Inflammatory macrophage treated with lipopolysaccharide for 1 hour (primary cell): ENCODE results near the gene LRP4.
A peak's percentile ranks its signal among the peaks of the same experiment; 100 is the strongest.

Experiments used
- DNase-seq, 2 donors: peaks; one replicate each; pipeline ENCODE4 v3.0.0-alpha.2; 2020 to 2022

The LRP4 gene

GRCh38 chr11:46845740-46846509 lies 72.4 kb downstream of the LRP4 start, which contains the start of gene CKAP5:
CKAP5 (minus strand) TSS chr11:46846280; CDS start chr11:46821231, 25,049 bp downstream.
- DNase-seq = peak; percentile 84 to 91

GRCh38 chr11:46845440-46845739 lies 73.0 kb downstream of the LRP4 start:
- no peak for DNase-seq

GRCh38 chr11:46840116-46840515 lies 78.2 kb downstream of the LRP4 start:
- no peak for DNase-seq

DNA sequence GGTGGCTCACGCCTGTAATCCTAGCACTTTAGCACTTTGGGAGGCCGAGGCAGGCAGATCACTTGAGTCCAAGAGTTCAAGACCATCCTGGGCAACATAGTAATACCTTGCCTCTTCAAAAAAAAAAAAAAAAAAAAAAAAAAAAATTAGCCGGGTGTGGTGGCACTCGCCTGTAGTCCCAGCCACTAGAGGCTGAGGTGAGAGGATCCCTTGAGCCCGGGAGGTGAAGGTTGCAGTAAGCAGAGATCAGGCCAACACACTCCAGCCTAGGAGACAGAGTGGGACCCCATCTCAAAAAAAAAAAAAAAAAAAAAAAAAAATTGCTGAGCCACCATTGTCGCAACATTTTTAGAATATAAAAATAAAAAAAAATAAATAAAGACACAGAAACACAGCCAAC lies 79.8 kb downstream of the LRP4 start:
- no peak for DNase-seq

- DNase-seq = no peak
These were observed 80.5 kb downstream of the LRP4 start for GRCh38 chr11:46837860-46838259.

DNA sequence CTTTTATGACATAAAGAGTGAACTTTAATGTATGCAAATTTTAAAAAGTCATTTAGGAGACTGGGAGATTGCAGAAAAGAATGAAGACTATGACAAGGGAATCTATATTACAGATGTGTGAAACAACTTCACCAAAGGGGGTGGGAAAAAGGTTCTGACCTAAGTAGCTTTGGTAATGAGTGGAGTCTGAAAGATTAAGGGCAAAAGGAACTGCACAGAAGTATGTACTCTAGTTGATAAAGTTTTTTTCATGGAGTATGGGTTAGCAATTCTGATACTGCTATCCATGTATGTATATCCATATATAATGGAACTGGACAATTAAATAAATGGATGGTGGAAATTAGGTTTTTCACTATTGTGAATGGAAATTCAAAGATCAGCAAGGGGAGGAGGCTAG lies 81.5 kb downstream of the LRP4 start:
- no peak for DNase-seq

DNA sequence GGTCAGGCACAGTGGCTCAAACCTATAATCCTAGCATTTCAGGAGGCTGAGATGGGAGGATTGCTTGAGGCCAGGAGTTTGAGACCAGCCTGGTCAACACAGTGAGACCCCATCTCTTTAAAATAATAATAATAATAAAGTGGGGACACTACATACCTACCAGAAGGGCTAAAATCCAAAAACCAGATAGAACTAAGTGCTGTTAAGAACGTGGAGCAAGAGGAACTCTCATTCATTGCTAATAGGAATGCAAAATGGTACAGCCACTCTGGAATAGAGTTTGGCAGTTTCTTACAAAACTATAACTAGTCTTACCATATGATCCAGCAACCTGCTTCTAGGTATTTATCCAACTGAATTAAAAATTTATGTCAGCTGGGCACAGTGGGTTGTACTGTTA lies 81.9 kb downstream of the LRP4 start:
- no peak for DNase-seq

DNA sequence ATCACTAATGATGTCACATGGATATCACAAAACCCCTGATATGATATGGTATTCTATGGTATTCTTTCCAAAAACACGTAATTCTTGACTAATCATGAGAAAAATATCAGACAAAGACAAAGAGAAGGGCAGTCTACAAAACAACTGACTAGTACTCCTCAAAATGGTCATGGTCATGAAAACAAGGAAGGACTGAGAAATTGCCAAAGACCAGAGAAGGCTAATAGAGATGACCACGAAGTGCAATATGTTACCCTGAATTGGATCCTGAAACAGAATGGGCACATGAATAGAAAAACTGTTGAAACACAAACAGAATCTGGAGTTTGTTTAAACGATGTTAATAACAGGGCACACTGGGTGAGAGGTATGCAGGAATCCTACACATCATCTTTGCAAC lies 82.5 kb downstream of the LRP4 start:
- DNase-seq = peak in 1 of 2 donors; percentile 22

GRCh38 chr11:46834821-46835220 lies 83.5 kb downstream of the LRP4 start:
- DNase-seq = no peak

DNA sequence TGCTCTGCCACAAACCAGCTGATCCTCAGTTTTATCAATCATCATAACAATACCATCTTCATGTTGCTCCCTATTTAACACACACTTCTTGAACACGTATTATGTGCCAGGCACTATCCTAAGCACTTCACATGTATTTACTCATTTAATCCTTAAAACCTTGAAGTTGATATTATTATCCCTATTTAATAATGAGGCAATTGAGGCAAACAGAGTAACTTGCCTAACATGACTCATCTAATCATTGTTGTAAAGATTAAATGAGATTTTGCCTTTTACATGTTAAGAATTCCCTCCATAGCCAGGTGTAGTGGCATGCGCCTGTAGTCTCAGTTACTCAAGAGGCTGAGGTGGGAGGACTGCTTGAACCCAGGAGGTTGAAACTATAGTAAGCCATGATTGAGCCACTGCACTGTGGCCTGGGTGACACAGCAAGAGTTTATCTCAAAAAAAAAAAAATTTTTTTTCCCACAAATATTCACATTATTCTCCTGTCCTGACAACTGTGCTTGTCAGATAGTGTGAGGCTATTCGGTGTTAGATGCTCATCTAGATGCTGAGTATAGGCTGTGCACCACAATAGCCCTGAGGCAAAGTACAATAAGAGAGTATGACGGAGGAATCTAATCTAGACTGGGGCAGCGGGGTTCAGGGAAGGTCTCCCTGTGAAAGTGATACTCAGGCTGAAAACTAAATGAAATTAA lies 85.7 kb downstream of the LRP4 start:
- no peak for DNase-seq

DNA sequence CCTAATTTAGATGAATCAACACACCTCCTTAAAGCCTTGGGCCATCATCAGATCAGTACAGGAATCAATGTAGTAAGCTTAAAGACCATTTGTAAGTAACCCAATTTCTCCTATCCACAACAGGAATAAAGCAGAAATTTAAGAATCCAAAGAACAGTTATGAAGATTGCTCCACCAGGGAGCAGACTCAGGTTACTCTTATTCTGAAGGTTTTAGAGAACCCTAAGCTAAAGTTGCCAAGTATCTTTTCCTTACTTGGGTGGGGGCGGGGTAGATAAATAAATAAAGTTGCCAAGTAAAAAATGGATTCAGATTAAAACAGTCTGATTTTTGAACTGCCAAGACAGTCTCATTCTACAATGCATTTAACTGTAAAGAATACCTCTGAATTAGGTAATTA lies 90.4 kb downstream of the LRP4 start:
- no peak for DNase-seq

DNA sequence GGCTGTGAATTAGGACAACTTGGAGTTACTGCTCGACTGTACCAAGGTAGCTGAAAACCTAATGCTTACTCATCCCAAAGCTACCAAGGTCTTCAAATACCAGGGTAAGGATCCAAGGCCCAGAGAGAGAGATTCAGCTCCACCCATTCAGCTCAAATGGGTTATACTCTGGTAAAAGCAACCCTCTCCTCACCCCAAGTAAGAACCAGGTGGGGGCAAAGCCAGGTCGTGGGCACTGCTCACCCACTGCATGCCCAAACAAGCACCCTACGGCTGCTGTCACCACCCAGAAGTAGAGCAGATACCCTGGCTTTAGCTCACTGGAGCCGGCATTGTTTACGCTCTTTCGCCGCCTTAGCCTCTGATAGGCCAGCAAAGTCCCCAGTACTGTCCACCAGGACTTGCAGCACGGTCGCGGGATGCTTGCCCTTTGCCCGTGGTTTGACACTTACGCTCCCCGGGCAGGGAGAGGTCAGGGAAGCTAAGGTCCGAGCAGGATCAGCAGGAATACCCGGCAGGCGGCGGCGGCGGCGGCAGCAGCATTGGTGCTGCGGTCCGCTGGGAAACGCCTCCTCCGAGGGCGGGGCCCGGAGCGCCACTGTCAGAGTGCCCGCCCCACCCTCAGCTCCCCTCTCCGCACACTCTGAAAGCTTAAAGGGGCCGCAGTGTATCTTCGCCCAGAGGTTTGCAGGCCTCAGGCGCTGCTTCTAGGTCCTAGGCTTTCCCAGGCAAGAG lies 91.9 kb downstream of the LRP4 start:
- peak; percentile 58 to 71 for DNase-seq

- peak; percentile 58 to 70 for DNase-seq
These were observed 109.4 kb downstream of the LRP4 start for GRCh38 chr11:46808799-46809431.
